Endothelial cell of umbilical vein (primary cell): ENCODE measurements around the gene CPZ. TPM values are rescaled to one million over a fixed set of nuclear protein-coding genes. Genes with fewer than 3 reads are reported as not detected.

Experiments used
- BruUV-seq: library from RNA; stranded (reverse); fragments of 400-500 nt; replicated peaks from 2 replicates; lab custom pipeline; 2021; lab: Mats Ljungman, UMichigan
- CTCF ChIA-PET: fragments of 300-600, 350-600 bp; sonication (Branson Sonifier 250); formaldehyde crosslinking; loops from one replicate; lab custom pipeline; 2021; ENCODE audit warnings: antibody characterized with exemption, inconsistent platforms; lab: Charles Lee
- POLR2A ChIA-PET: fragments of 300-600, 350-600 bp; sonication (Branson Sonifier 250); formaldehyde crosslinking; loops from one replicate; lab custom pipeline; 2021; ENCODE audit warnings: antibody characterized with exemption, inconsistent platforms; lab: Charles Lee
- DNase-seq: peaks from one replicate; pipeline ENCODE4 v3.0.0-alpha.2; 2011; ENCODE audit warnings: low read depth, low spot score
- FAIRE-seq: peaks from 2 replicates; lab custom pipeline; 2011; peaks lifted over from hg19 to GRCh38; lab: Jason Lieb, UNC
- H2AFZ ChIP-seq: 2 replicates; pipeline ENCODE4 v1.6.0; 2012; ENCODE audit warnings: low read depth, low read length, control low read depth, inconsistent platforms
- H3K27ac ChIP-seq: 2 replicates; pipeline ENCODE4 v1.5.1; 2011; ENCODE audit warnings: low read depth, mild to moderate bottlenecking, control low read depth, low read length, moderate library complexity; ENCODE audit not compliant: insufficient read depth
- H3K27me3 ChIP-seq, 2 experiments: 2 replicates each; pipeline versions ENCODE4 v1.6.0 to v1.6.1; 2011; ENCODE audit warnings: low read length in 2 of 2, mixed read lengths in 1 of 2; ENCODE audit not compliant: control insufficient read depth in 2 of 2, insufficient read depth in 2 of 2
- H3K36me3 ChIP-seq, 2 experiments: 2 replicates in 1 of 2; 3 replicates in 1 of 2; pipeline ENCODE4 v1.5.1; 2011; ENCODE audit warnings: low read length in 2 of 2, mild to moderate bottlenecking in 1 of 2, moderate library complexity in 1 of 2; ENCODE audit not compliant: control insufficient read depth in 2 of 2, insufficient read depth in 2 of 2; ENCODE audit errors: extremely low read depth in 1 of 2
- H3K4me1 ChIP-seq: 3 replicates; pipeline ENCODE4 v1.5.1; 2011; ENCODE audit warnings: mild to moderate bottlenecking, low read length; ENCODE audit not compliant: control insufficient read depth, insufficient read depth; ENCODE audit errors: extremely low read depth
- H3K4me2 ChIP-seq: 2 replicates; pipeline ENCODE4 v1.6.1; 2011; ENCODE audit warnings: low read length, control low read depth, mixed read lengths; ENCODE audit not compliant: insufficient read depth
- H3K4me3 ChIP-seq, 3 experiments: fragments of 200-600 bp in 1 of 3; sonication (generic), shearing (Covaris generic) in 1 of 3; replicated peaks in 1 of 3; 2 replicates each; pipeline ENCODE4 v1.5.1; 2011 to 2016; ENCODE audit warnings: control low read depth in 3 of 3, low read length in 3 of 3, mild to moderate bottlenecking in 2 of 3, inconsistent platforms in 1 of 3, low read depth in 1 of 3, moderate library complexity in 1 of 3; ENCODE audit not compliant: insufficient read depth in 1 of 3
- H3K79me2 ChIP-seq: 2 replicates; pipeline ENCODE4 v1.6.0; 2012; ENCODE audit warnings: low read length, inconsistent platforms; ENCODE audit not compliant: control insufficient read depth, insufficient read depth
- H3K9ac ChIP-seq: replicated peaks from 2 replicates; pipeline ENCODE3; 2011; ENCODE audit warnings: low read length, control low read depth; ENCODE audit not compliant: insufficient read depth; ENCODE audit errors: extremely low read depth
- H3K9me1 ChIP-seq: replicated peaks from 3 replicates; pipeline ENCODE4 v1.6.0; 2011; ENCODE audit warnings: mild to moderate bottlenecking, low read length; ENCODE audit not compliant: control insufficient read depth, insufficient read depth; ENCODE audit errors: extremely low read depth
- H3K9me3 ChIP-seq: replicated peaks from 2 replicates; pipeline ENCODE4 v1.5.1; 2012; ENCODE audit warnings: low read length, inconsistent platforms; ENCODE audit not compliant: control insufficient read depth, insufficient read depth
- H4K20me1 ChIP-seq: replicated peaks from 2 replicates; pipeline ENCODE3; 2011; ENCODE audit warnings: mild to moderate bottlenecking, low read length; ENCODE audit not compliant: control insufficient read depth, insufficient read depth; ENCODE audit errors: extremely low read depth
- CTCF ChIP-seq, 2 donors: IDR thresholded peaks; 1 replicate in 1 of 2; 2 replicates in 1 of 2; pipeline ENCODE4 v1.5.1; 2011; ENCODE audit warnings: low read length in 2 of 2, mild to moderate bottlenecking in 2 of 2, moderate library complexity in 2 of 2, control low read depth in 1 of 2, inconsistent platforms in 1 of 2, low read depth in 1 of 2; ENCODE audit not compliant: insufficient read depth in 1 of 2; ENCODE audit errors: extremely low read depth in 1 of 2
- EZH2 ChIP-seq: IDR thresholded peaks from 2 replicates; pipeline ENCODE4 v1.6.1; 2012; ENCODE audit warnings: borderline replicate concordance, low read depth, mild to moderate bottlenecking, moderate library complexity, low read length, inconsistent platforms; ENCODE audit not compliant: severe bottlenecking
- FOS ChIP-seq: IDR thresholded peaks from 2 replicates; pipeline ENCODE4 v1.6.1; 2011; ENCODE audit warnings: mild to moderate bottlenecking, low read length, moderate library complexity, borderline replicate concordance; ENCODE audit not compliant: insufficient read depth
- GATA2 ChIP-seq: IDR thresholded peaks from 2 replicates; pipeline ENCODE4 v1.7.0; 2011; ENCODE audit warnings: low read depth, mild to moderate bottlenecking, moderate library complexity, mixed read lengths, low read length; ENCODE audit not compliant: insufficient read length, insufficient read depth
- JUN ChIP-seq: IDR thresholded peaks from 2 replicates; pipeline ENCODE4 v1.6.1; 2011; ENCODE audit warnings: borderline replicate concordance, low read depth; ENCODE audit not compliant: insufficient read length, insufficient read depth
- MAX ChIP-seq: IDR thresholded peaks from 2 replicates; pipeline ENCODE4 v1.6.1; 2011; ENCODE audit not compliant: insufficient read depth, insufficient read length
- MYC ChIP-seq: IDR thresholded peaks from one replicate; pipeline ENCODE4 v1.6.1; 2011; ENCODE audit warnings: mild to moderate bottlenecking, low read depth, low read length
- POLR2A ChIP-seq: IDR thresholded peaks from 2 replicates; pipeline ENCODE4 v1.6.1; 2012; ENCODE audit warnings: low read depth, mild to moderate bottlenecking, control low read depth, low read length
- POLR2AphosphoS5 ChIP-seq: IDR thresholded peaks from 2 replicates; pipeline ENCODE4 v1.6.1; 2012; ENCODE audit warnings: low read depth, mild to moderate bottlenecking, control low read depth, low read length, moderate library complexity; ENCODE audit not compliant: insufficient read depth
- dilution Hi-C: fragments of 300-500 bp; cut with MboI; formaldehyde crosslinking; loops from one replicate; pipeline ENCODE4 v1.15.0; 2019; ENCODE audit warnings: low sequenced_read_pairs; ENCODE audit not compliant: extremely low pct_ligation_motif_present
- intact Hi-C: fragments of 100-400 bp; cut with micrococcal nuclease; formaldehyde crosslinking; loops from one replicate; pipeline ENCODE4 v1.10.0; 2022
- polyA plus RNA-seq, 4 experiments: library from polyadenylated mRNA; depleted of rRNA in 3 of 4; stranded (reverse) in 3 of 4; unstranded in 1 of 4; fragments of >200 nt; gene quantifications; 2 replicates each; pipeline versions ENCODE4 v1.2.1 to v1.2.3, GENCODE V29; 2011 to 2012; ENCODE audit warnings: missing spikeins in 1 of 4
- total RNA-seq: library from RNA; stranded (reverse); gene quantifications from 2 replicates; pipeline ENCODE4 v1.2.3, GENCODE V29; 2021

Gene CPZ
- total and polyA plus RNA-seq, 2 donors (not counting 3 experiments of a cell fraction or from before 2014, with no cell fraction given): not detected

- DNase-seq (no peak), FAIRE-seq (no peak)
- Histone ChIP-seq H3K27me3 (no peaks in the 10 kb centered on the region), H3K4me3 (no peak overlapping the region), H3K36me3 (no peaks in the 10 kb centered on the region), H4K20me1 (no peaks in the 10 kb centered on the region), H3K9me3 (no peaks in the 10 kb centered on the region), H3K27ac (no peak overlapping the region), H3K9ac (no peak overlapping the region), H3K79me2 (no peaks in the 10 kb centered on the region), H3K4me2 (no peak overlapping the region), H2AFZ (no peak overlapping the region), H3K9me1 (no peaks in the 10 kb centered on the region), H3K4me1 (no peaks in the 10 kb centered on the region)
- BruUV-seq: no TSS peak
- dilution Hi-C loops: no loop called here
- ChIA-PET POLR2A (no interaction called here), CTCF (interaction anchor here (0.6 to 4.4 kb wide), 19 partner anchors 8 to 313 kb away, joined by 3 to 17 read pairs (median 4); partner anchors contain the start of gene CPZ)
- intact Hi-C loops: no loop called here
- TF ChIP-seq JUN (no peak), POLR2A (no peak), MAX (no peak), GATA2 (no peak), EZH2 (no peak), POLR2AphosphoS5 (no peak), MYC (no peak), CTCF (IDR thresholded peaks at IDR 0.05; ENCODE audit: extremely low read depth in 1 of 2, insufficient read depth in 1 of 2, low read depth in 1 of 2, low read length in 2 of 2) (no peak), FOS (no peak)
Observed at GRCh38 chr4:8606966-8607365, 14.4 kb downstream of the CPZ start.
